Duodenal mucosa (tissue), 2 donors: ENCODE results near the gene OR5AN1.
"Not testable (repeated sequence)": the region's sequence is repeated elsewhere in the genome, so short reads cannot be mapped to it uniquely, and the experiment has no call there.

Source experiments
- H3K27ac ChIP-seq: one replicate; pipeline ENCODE4 v1.7.0; 2013; ENCODE audit warnings: low read depth, low read length
- H3K27me3 ChIP-seq, 2 donors: one replicate each; pipeline ENCODE4 v1.7.0; 2013; ENCODE audit warnings: low read length in 2 of 2, control low read depth in 1 of 2; ENCODE audit not compliant: insufficient read depth in 2 of 2, control insufficient read depth in 1 of 2
- H3K36me3 ChIP-seq, 2 donors: one replicate each; pipeline ENCODE4 v1.7.0; 2013; ENCODE audit warnings: low read length in 2 of 2, control low read depth in 1 of 2; ENCODE audit not compliant: insufficient read depth in 2 of 2, control insufficient read depth in 1 of 2
- H3K4me1 ChIP-seq, 2 donors: one replicate each; pipeline ENCODE4 v1.7.0; 2013; ENCODE audit warnings: low read length in 2 of 2, control low read depth in 1 of 2; ENCODE audit not compliant: insufficient read depth in 2 of 2, control insufficient read depth in 1 of 2
- H3K4me3 ChIP-seq, 2 donors: one replicate each; pipeline ENCODE4 v1.7.0; 2013; ENCODE audit warnings: low read length in 2 of 2, low read depth in 1 of 2
- H3K9ac ChIP-seq, 2 donors: one replicate each; pipeline ENCODE4 v1.7.0; 2013; ENCODE audit warnings: low read length in 2 of 2, low read depth in 1 of 2
- H3K9me3 ChIP-seq, 2 donors: one replicate each; pipeline ENCODE4 v1.7.0; 2013; ENCODE audit warnings: low read length in 2 of 2, control low read depth in 1 of 2; ENCODE audit not compliant: control insufficient read depth in 1 of 2

OR5AN1 gene, protein sequence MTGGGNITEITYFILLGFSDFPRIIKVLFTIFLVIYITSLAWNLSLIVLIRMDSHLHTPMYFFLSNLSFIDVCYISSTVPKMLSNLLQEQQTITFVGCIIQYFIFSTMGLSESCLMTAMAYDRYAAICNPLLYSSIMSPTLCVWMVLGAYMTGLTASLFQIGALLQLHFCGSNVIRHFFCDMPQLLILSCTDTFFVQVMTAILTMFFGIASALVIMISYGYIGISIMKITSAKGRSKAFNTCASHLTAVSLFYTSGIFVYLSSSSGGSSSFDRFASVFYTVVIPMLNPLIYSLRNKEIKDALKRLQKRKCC

GRCh38 chr11:59358595-59358994, at the start of gene OR5AN1:
TSS of gene OR5AN1 (plus strand) at chr11:59358895. CDS start at chr11:59364459, 5,564 bp downstream.
- H3K36me3 ChIP-seq = no peaks in the 10 kb centered on the region
- H3K27ac ChIP-seq = no peak within 1 kb of the TSS
- no peak within 1 kb of the TSS for H3K9ac ChIP-seq
- no peaks in the 10 kb centered on the region for H3K9me3 ChIP-seq
- H3K4me3 ChIP-seq = no peak within 1 kb of the TSS
- H3K4me1 ChIP-seq = no peaks in the 10 kb centered on the region
- H3K27me3 ChIP-seq = no peaks in the 10 kb centered on the region

- Histone ChIP-seq H3K4me3 (no peak overlapping the region), H3K27me3 (no peaks in the 10 kb centered on the region), H3K27ac (no peak overlapping the region), H3K36me3 (no peaks in the 10 kb centered on the region), H3K9me3 (no peaks in the 10 kb centered on the region), H3K9ac (no peak overlapping the region), H3K4me1 (no peaks in the 10 kb centered on the region)
Observed at GRCh38 chr11:59335001-59335400, 23.7 kb upstream of the OR5AN1 start.

- Histone ChIP-seq H3K9me3 (no peaks in the 10 kb centered on the region), H3K27me3 (no peaks in the 10 kb centered on the region), H3K4me3 (no peak overlapping the region), H3K27ac (no peak overlapping the region), H3K36me3 (no peaks in the 10 kb centered on the region), H3K4me1 (no peaks in the 10 kb centered on the region), H3K9ac (no peak overlapping the region)
Observed at GRCh38 chr11:59336176-59336575, 22.5 kb upstream of the OR5AN1 start.

- Histone ChIP-seq H3K36me3 (no peaks in the 10 kb centered on the region), H3K27ac (no peak overlapping the region), H3K27me3 (no peaks in the 10 kb centered on the region), H3K4me1 (no peaks in the 10 kb centered on the region), H3K9ac (no peak overlapping the region), H3K4me3 (no peak overlapping the region), H3K9me3 (no peaks in the 10 kb centered on the region)
Observed at GRCh38 chr11:59336931-59337330, 21.8 kb upstream of the OR5AN1 start.

- not testable (repeated sequence) for H3K9ac ChIP-seq, H3K36me3 ChIP-seq, H3K27me3 ChIP-seq, H3K4me1 ChIP-seq, H3K4me3 ChIP-seq, H3K27ac ChIP-seq, H3K9me3 ChIP-seq
Observed at GRCh38 chr11:59349657-59350056, 9.0 kb upstream of the OR5AN1 start.

DNA sequence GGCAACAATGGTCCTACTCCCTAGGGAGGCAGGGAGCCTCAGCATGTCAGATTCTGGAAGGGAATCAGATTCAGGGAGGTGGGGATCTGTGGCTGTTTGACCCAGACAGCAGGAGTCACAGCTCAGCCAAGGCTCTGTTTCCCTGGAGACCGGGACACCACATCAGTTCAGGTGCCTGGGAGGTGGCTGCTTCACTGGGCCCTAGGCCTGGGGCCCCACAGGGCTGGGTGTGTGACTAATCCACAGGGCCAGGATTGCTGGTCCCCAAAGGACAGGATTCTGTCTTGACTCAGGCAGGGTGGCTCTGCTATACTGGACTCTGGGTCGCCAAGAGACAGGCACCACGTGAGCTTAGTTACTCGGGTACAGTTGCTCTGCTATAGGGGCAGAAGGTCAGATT, 3.5 kb upstream of the OR5AN1 start:
- no peaks in the 10 kb centered on the region for H3K36me3 ChIP-seq

DNA sequence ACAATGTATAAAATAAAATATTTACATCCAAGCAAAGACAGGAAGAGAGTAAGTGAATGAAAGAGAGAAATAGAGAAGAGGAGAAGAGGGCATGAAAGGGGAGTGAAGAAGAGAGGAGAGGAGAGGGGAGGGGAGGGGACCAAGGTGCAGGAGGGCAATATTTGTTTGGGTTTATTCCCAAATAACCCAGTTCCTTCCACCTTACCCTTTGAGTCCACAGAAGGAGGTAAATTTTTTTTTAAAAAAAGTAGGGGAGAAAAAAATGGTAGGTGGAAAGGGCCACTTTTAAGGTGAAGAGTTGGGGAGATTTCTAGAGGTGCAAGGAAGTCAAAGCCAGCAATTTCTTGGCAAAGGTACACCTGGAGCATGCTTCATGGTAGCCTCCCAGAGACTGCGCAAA, 2.1 kb upstream of the OR5AN1 start:
- Histone ChIP-seq H3K27ac (no peak overlapping the region), H3K36me3 (no peaks in the 10 kb centered on the region), H3K9me3 (no peaks in the 10 kb centered on the region), H3K9ac (no peak overlapping the region), H3K4me1 (no peaks in the 10 kb centered on the region), H3K27me3 (no peaks in the 10 kb centered on the region), H3K4me3 (no peak overlapping the region)

More for the DNA sequence above, 3.5 kb upstream of the OR5AN1 start:
- Histone ChIP-seq H3K4me1 (no peaks in the 10 kb centered on the region), H3K9me3 (no peaks in the 10 kb centered on the region), H3K9ac (no peak overlapping the region), H3K4me3 (no peak overlapping the region), H3K27me3 (no peaks in the 10 kb centered on the region), H3K27ac (no peak overlapping the region)

DNA sequence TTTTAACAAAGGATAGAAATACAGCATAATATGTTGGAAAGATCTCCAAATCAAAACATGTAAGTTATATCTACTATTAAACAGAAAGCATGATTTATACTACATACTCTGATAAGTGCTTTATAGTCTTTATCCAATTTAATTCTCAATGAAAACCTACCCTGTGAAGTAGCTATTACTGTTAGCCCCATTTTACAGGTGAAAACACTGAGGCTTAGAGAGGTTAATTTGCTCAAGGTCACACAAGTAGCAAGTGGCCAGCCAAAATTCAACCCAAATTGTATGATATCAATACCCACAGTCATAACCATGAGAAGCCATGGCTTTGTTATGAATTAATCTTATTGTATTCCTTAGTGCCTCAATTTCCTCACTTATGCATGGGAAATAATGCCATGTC, 675 bp upstream of the OR5AN1 start:
- no peaks in the 10 kb centered on the region for H3K36me3 ChIP-seq
- H3K4me3 ChIP-seq = no peak overlapping the region
- H3K27me3 ChIP-seq = no peaks in the 10 kb centered on the region
- no peak overlapping the region for H3K27ac ChIP-seq
- H3K9me3 ChIP-seq = no peaks in the 10 kb centered on the region
- H3K4me1 ChIP-seq = no peaks in the 10 kb centered on the region
- no peak overlapping the region for H3K9ac ChIP-seq

GRCh38 chr11:59365232-59366018, 6.7 kb downstream of the OR5AN1 start:
- no peak overlapping the region for H3K4me3 ChIP-seq
- H3K36me3 ChIP-seq = no peaks in the 10 kb centered on the region
- H3K9ac ChIP-seq = no peak overlapping the region

GRCh38 chr11:59368238-59369022, 9.7 kb downstream of the OR5AN1 start:
- Histone ChIP-seq H3K4me1 (no peaks in the 10 kb centered on the region), H3K9me3 (peaks cover 5% of the 10 kb centered on the region in 2 donors), H3K27me3 (no peaks in the 10 kb centered on the region), H3K27ac (no peak overlapping the region), H3K4me3 (no peak overlapping the region), H3K36me3 (no peaks in the 10 kb centered on the region), H3K9ac (no peak overlapping the region)

More at GRCh38 chr11:59365232-59366018, 6.7 kb downstream of the OR5AN1 start:
- no peaks in the 10 kb centered on the region for H3K4me1 ChIP-seq
- H3K9me3 ChIP-seq = peaks cover 5% of the 10 kb centered on the region in 2 donors
- H3K27me3 ChIP-seq = no peaks in the 10 kb centered on the region
- H3K27ac ChIP-seq = no peak overlapping the region
